H1 (cell line): ENCODE data around the gene KCNJ4. TPM values are rescaled to one million over a fixed set of nuclear protein-coding genes. Genes with fewer than 3 reads are reported as not detected.
A peak's percentile ranks its signal among the peaks of the same experiment; 100 is the strongest.

Experiments
- CTCF ChIA-PET: fragments of 300-600 bp; sonication (Branson Sonifier 250); formaldehyde crosslinking; loops from one replicate; lab custom pipeline; 2021; ENCODE audit not compliant: partially characterized antibody; lab: Charles Lee
- POLR2A ChIA-PET: fragments of 300-600 bp; sonication (Branson Sonifier 250); formaldehyde crosslinking; loops from one replicate; lab custom pipeline; 2021; ENCODE audit warnings: inconsistent platforms; ENCODE audit not compliant: partially characterized antibody; lab: Charles Lee
- DNase-seq, 2 experiments: peaks; one replicate each; pipeline versions ENCODE4 v3.0.0 to v3.0.0-alpha.2; 2010 to 2022; ENCODE audit warnings: low spot score in 2 of 2, low read depth in 1 of 2, mixed read lengths in 1 of 2
- FAIRE-seq: peaks from 2 replicates; lab custom pipeline; 2011; peaks lifted over from hg19 to GRCh38; lab: Jason Lieb, UNC
- H2AFZ ChIP-seq: 2 replicates; pipeline ENCODE4 v1.8.1; 2012; ENCODE audit warnings: low read length, inconsistent platforms
- H2AK5ac ChIP-seq: 2 replicates; pipeline ENCODE4 v1.6.1; 2013; ENCODE audit warnings: low read depth, low read length
- H2BK120ac ChIP-seq: replicated peaks from 2 replicates; pipeline ENCODE3; 2013; ENCODE audit warnings: low read depth, low read length, inconsistent platforms
- H2BK12ac ChIP-seq: 2 replicates; pipeline ENCODE4 v1.6.1; 2013; ENCODE audit warnings: low read depth, low read length
- H2BK15ac ChIP-seq: 2 replicates; pipeline ENCODE4 v1.6.1; 2013; ENCODE audit warnings: low read length
- H2BK20ac ChIP-seq: 2 replicates; pipeline ENCODE4 v1.6.1; 2013; ENCODE audit warnings: low read length
- H2BK5ac ChIP-seq: 2 replicates; pipeline ENCODE4 v1.6.1; 2013; ENCODE audit warnings: low read depth, low read length
- H3K14ac ChIP-seq: 2 replicates; pipeline ENCODE4 v1.6.1; 2013; ENCODE audit warnings: inconsistent platforms; ENCODE audit not compliant: insufficient read length
- H3K18ac ChIP-seq: 2 replicates; pipeline ENCODE4 v1.6.1; 2013; ENCODE audit warnings: low read length; ENCODE audit errors: extremely low read depth
- H3K23ac ChIP-seq: 2 replicates; pipeline ENCODE4 v1.6.1; 2013; ENCODE audit warnings: inconsistent platforms; ENCODE audit not compliant: insufficient read length
- H3K23me2 ChIP-seq: 2 replicates; pipeline ENCODE4 v1.6.1; 2013; ENCODE audit warnings: low read depth, low read length
- H3K27ac ChIP-seq: 2 replicates; pipeline ENCODE4 v1.6.1; 2011; ENCODE audit warnings: low read depth, low read length, inconsistent platforms
- H3K27me3 ChIP-seq, 4 experiments: replicated peaks in 1 of 4; 1 replicate in 1 of 4; 2 replicates in 3 of 4; pipeline versions ENCODE4 v1.6.1 to v1.8.1; 2011 to 2013; ENCODE audit warnings: low read length in 3 of 4, mild to moderate bottlenecking in 3 of 4, inconsistent platforms in 2 of 4, mixed read lengths in 2 of 4, moderate library complexity in 1 of 4; ENCODE audit not compliant: control insufficient read depth in 3 of 4, insufficient read depth in 3 of 4; ENCODE audit errors: extremely low read depth in 1 of 4
- H3K36me3 ChIP-seq, 4 experiments: 2 replicates each; pipeline versions ENCODE4 v1.6.1 to v1.8.1; 2011 to 2013; ENCODE audit warnings: mild to moderate bottlenecking in 4 of 4, low read length in 3 of 4, moderate library complexity in 2 of 4, control low read depth in 1 of 4, inconsistent platforms in 1 of 4; ENCODE audit not compliant: insufficient read depth in 4 of 4, control insufficient read depth in 2 of 4
- H3K4ac ChIP-seq: replicated peaks from 2 replicates; pipeline ENCODE3; 2013; ENCODE audit warnings: low read length, low read depth, mixed read lengths, inconsistent platforms; ENCODE audit not compliant: insufficient read length
- H3K4me1 ChIP-seq, 4 experiments: replicated peaks in 1 of 4; 1 replicate in 1 of 4; 2 replicates in 3 of 4; pipeline versions ENCODE4 v1.6.1 to v1.8.1; 2011 to 2013; ENCODE audit warnings: low read length in 3 of 4, inconsistent platforms in 2 of 4, mixed read lengths in 1 of 4; ENCODE audit not compliant: insufficient read depth in 4 of 4, control insufficient read depth in 3 of 4
- H3K4me2 ChIP-seq, 2 experiments: 2 replicates each; pipeline versions ENCODE4 v1.6.1 to v1.8.1; 2011 to 2013; ENCODE audit warnings: low read depth in 2 of 2, low read length in 2 of 2, control low read depth in 1 of 2, inconsistent platforms in 1 of 2, mild to moderate bottlenecking in 1 of 2; ENCODE audit not compliant: insufficient read depth in 1 of 2
- H3K4me3 ChIP-seq, 4 experiments: fragments of 200-600, 300-600 bp in 1 of 4; sonication (generic), shearing (Covaris generic), sonication (Bioruptor Twin) in 1 of 4; 2 replicates each; pipeline versions ENCODE4 v1.5.1 to v1.8.1; 2011 to 2016; ENCODE audit warnings: low read length in 4 of 4, low read depth in 3 of 4, control low read depth in 2 of 4, inconsistent platforms in 2 of 4, mild to moderate bottlenecking in 2 of 4, mixed read lengths in 1 of 4, moderate library complexity in 1 of 4; ENCODE audit not compliant: insufficient read depth in 2 of 4; ENCODE audit errors: extremely low read depth in 1 of 4
- H3K56ac ChIP-seq: replicated peaks from 2 replicates; pipeline ENCODE3; 2013; ENCODE audit warnings: low read depth, mild to moderate bottlenecking, mixed read lengths, low read length, inconsistent platforms; ENCODE audit not compliant: insufficient read length
- H3K79me1 ChIP-seq: 2 replicates; pipeline ENCODE4 v1.6.1; 2013; ENCODE audit warnings: low read depth, low read length, control low read depth
- H3K79me2 ChIP-seq, 2 experiments: 2 replicates each; pipeline versions ENCODE4 v1.6.1 to v1.8.1; 2012 to 2013; ENCODE audit warnings: low read length in 2 of 2, mild to moderate bottlenecking in 2 of 2, inconsistent platforms in 1 of 2; ENCODE audit not compliant: insufficient read depth in 2 of 2, control insufficient read depth in 1 of 2
- H3K9ac ChIP-seq, 4 experiments: replicated peaks in 1 of 4; 1 replicate in 1 of 4; 2 replicates in 3 of 4; pipeline versions ENCODE4 v1.6.1 to v1.8.1; 2011 to 2013; ENCODE audit warnings: low read depth in 3 of 4, low read length in 3 of 4, control low read depth in 2 of 4, mild to moderate bottlenecking in 2 of 4, moderate library complexity in 2 of 4, inconsistent platforms in 1 of 4; ENCODE audit errors: extremely low read depth in 1 of 4
- H3K9me3 ChIP-seq, 2 experiments: 2 replicates each; pipeline versions ENCODE4 v1.6.1 to v1.8.1; 2012 to 2013; ENCODE audit warnings: mild to moderate bottlenecking in 2 of 2, moderate library complexity in 2 of 2, control low read depth in 1 of 2, inconsistent platforms in 1 of 2, low read depth in 1 of 2, low read length in 1 of 2, mixed read lengths in 1 of 2; ENCODE audit not compliant: insufficient read depth in 2 of 2
- H4K20me1 ChIP-seq, 2 experiments: replicated peaks in 1 of 2; 2 replicates each; pipeline versions ENCODE3 to v1.8.1; 2011 to 2013; ENCODE audit warnings: inconsistent platforms in 2 of 2, low read length in 2 of 2, mild to moderate bottlenecking in 1 of 2; ENCODE audit not compliant: insufficient read depth in 2 of 2, control insufficient read depth in 1 of 2
- H4K5ac ChIP-seq: 2 replicates; pipeline ENCODE4 v1.6.1; 2013; ENCODE audit warnings: low read length, low read depth, mixed read lengths, inconsistent platforms; ENCODE audit not compliant: insufficient read length
- H4K8ac ChIP-seq: 2 replicates; pipeline ENCODE4 v1.8.0; 2013; ENCODE audit warnings: mild to moderate bottlenecking, moderate library complexity, low read length, inconsistent platforms; ENCODE audit not compliant: insufficient read depth; ENCODE audit errors: extremely low read depth
- H4K91ac ChIP-seq: replicated peaks from 2 replicates; pipeline ENCODE3; 2013; ENCODE audit warnings: low read length, mixed read lengths, inconsistent platforms; ENCODE audit not compliant: insufficient read length
- BACH1 ChIP-seq: IDR thresholded peaks from 2 replicates; pipeline ENCODE4 v1.6.1; 2012; ENCODE audit warnings: low read length, improper control_type of control experiment
- CHD2 ChIP-seq: IDR thresholded peaks from 2 replicates; pipeline ENCODE4 v1.6.1; 2012; ENCODE audit warnings: low read length, improper control_type of control experiment
- MAFK ChIP-seq: IDR thresholded peaks from 2 replicates; pipeline ENCODE4 v1.6.1; 2012; ENCODE audit warnings: low read depth, mild to moderate bottlenecking, improper control_type of control experiment, low read length
- POLR2A ChIP-seq, 2 experiments: IDR thresholded peaks; 1 replicate in 1 of 2; 2 replicates in 1 of 2; pipeline ENCODE4 v1.6.1; 2011; ENCODE audit warnings: low read depth in 2 of 2, low read length in 2 of 2, mild to moderate bottlenecking in 2 of 2; ENCODE audit errors: control extremely low read depth in 1 of 2
- RBBP5 ChIP-seq: IDR thresholded peaks from 2 replicates; pipeline ENCODE4 v1.7.1; 2012; ENCODE audit warnings: low read depth, mild to moderate bottlenecking, inconsistent platforms, low read length, moderate library complexity, borderline replicate concordance
- SP2 ChIP-seq: IDR thresholded peaks from 2 replicates; pipeline ENCODE4 v1.6.1; 2012; ENCODE audit warnings: mild to moderate bottlenecking, low read length, inconsistent platforms
- TBP ChIP-seq: IDR thresholded peaks from 2 replicates; pipeline ENCODE4 v1.6.1; 2011; ENCODE audit warnings: low read depth, low read length, improper control_type of control experiment
- TEAD4 ChIP-seq: IDR thresholded peaks from 2 replicates; pipeline ENCODE4 v1.6.1; 2012; ENCODE audit warnings: low read depth, low read length, inconsistent platforms, mixed read lengths
- ZNF274 ChIP-seq: IDR thresholded peaks from 2 replicates; pipeline ENCODE4 v1.7.0; 2012; ENCODE audit warnings: low read length, borderline replicate concordance; ENCODE audit errors: extremely low read depth
- WGBS, 2 experiments: shearing (Covaris generic) in 1 of 2; methylation state at CpG; one replicate each; pipeline versions ENCODE4 v1.1.6 to v1.1.7; 2013 to 2015; ENCODE audit warnings: low lambda C conversion rate in 2 of 2, mixed read lengths in 2 of 2, inconsistent platforms in 1 of 2, low coverage in 1 of 2, missing lambda C conversion rate in 1 of 2; ENCODE audit not compliant: insufficient replicate concordance in 2 of 2, insufficient coverage in 1 of 2, insufficient read length in 1 of 2; ENCODE audit errors: extremely low coverage in 1 of 2, missing lambda C conversion rate in 1 of 2; 5-methylcytosine and 5-hydroxymethylcytosine counted together
- polyA plus RNA-seq, 7 experiments: library from polyadenylated mRNA; depleted of rRNA in 3 of 7; stranded (reverse) in 5 of 7; unstranded in 2 of 7; fragments of >200 nt in 5 of 7; fragments of 200-250 nt in 2 of 7; gene quantifications; 1 replicate in 5 of 7; 2 replicates in 1 of 7; 4 replicates in 1 of 7; pipeline versions ENCODE4 v1.2.1 to v1.2.3, GENCODE V29; 2011 to 2013; ENCODE audit warnings: missing spikeins in 2 of 7, mixed read lengths in 2 of 7
- total RNA-seq: library from RNA; stranded (reverse); fragmentation: NEBNext Ultra II Directional; extraction: Animal tissue kit (Norgen Biotek cat#: 25700); gene quantifications from 2 replicates; pipeline ENCODE4 v1.2.1, GENCODE V29; 2021
- TF ChIP-seq, protein P1 (sequence below): IDR thresholded peaks from 2 replicates; pipeline ENCODE4 v1.6.1; 2012; ENCODE audit warnings: low read length, inconsistent platforms

Gene KCNJ4
- total and polyA plus RNA-seq, 2 of the 8 experiments (the other 6 are each of a cell fraction or from before 2014, with no cell fraction given), result 1.4 to 2.2 TPM

- no peak for FAIRE-seq
- Histone ChIP-seq H3K27ac (no peak overlapping the region; the same call in 1 of the 2 replicates), H3K4me2 (peak overlapping the region; percentile 58 to 63; a peak in 3 of 4 replicates)
- TF ChIP-seq BACH1 (no peak), ZNF274 (no peak), RBBP5 (no peak), TBP (peak; percentile 41; the same call in 1 of the 2 replicates), MAFK (no peak), TEAD4 (no peak), SP2 (no peak), POLR2A (IDR thresholded peaks at IDR 0.05; ENCODE audit: control extremely low read depth in 1 of 2, low read depth in 2 of 2, low read length in 2 of 2) (peak; percentile 58 to 74; a peak in 2 of 3 replicates), CHD2 (no peak)
- TF ChIP-seq, protein P1, sequence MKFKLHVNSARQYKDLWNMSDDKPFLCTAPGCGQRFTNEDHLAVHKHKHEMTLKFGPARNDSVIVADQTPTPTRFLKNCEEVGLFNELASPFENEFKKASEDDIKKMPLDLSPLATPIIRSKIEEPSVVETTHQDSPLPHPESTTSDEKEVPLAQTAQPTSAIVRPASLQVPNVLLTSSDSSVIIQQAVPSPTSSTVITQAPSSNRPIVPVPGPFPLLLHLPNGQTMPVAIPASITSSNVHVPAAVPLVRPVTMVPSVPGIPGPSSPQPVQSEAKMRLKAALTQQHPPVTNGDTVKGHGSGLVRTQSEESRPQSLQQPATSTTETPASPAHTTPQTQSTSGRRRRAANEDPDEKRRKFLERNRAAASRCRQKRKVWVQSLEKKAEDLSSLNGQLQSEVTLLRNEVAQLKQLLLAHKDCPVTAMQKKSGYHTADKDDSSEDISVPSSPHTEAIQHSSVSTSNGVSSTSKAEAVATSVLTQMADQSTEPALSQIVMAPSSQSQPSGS, result no peak
Observed at GRCh38 chr22:38398609-38399461, 56.2 kb downstream of the KCNJ4 start.

More at GRCh38 chr22:38398609-38399461, 56.2 kb downstream of the KCNJ4 start:
- no peaks in the 10 kb centered on the region for H3K36me3 ChIP-seq
- no peak overlapping the region for H2BK15ac ChIP-seq
- no peak overlapping the region for H3K4ac ChIP-seq
- ChIA-PET CTCF (interaction anchor here (0.7 kb wide), 1 partner anchor 32 kb away, joined by 4 read pairs; no protein-coding TSS in a partner anchor), POLR2A (interaction anchor here (0.6 to 1.7 kb wide), 17 partner anchors 11 to 195 kb away, joined by 3 to 6 read pairs (median 3); partner anchors contain the start of genes CSNK1E and DMC1)
- peaks cover 3% of the 10 kb centered on the region; the same call in 1 of the 2 replicates for H3K23me2 ChIP-seq
- H4K20me1 ChIP-seq, result no peaks in the 10 kb centered on the region
- no peak overlapping the region for H2BK120ac ChIP-seq
- no peaks in the 10 kb centered on the region; the same call in 1 of the 2 replicates for H3K79me1 ChIP-seq
- H4K5ac ChIP-seq, result peak overlapping the region; percentile 62
- H2BK5ac ChIP-seq, result no peak overlapping the region
- no peak overlapping the region for H4K8ac ChIP-seq
- WGBS, 2 experiments, result 1% methylated on average over 12 of the region's 102 CpGs; no CpG with 5 or more reads in 1 of the 2 experiments
- H3K56ac ChIP-seq, result no peak overlapping the region
- H3K23ac ChIP-seq, result no peak overlapping the region
- peak overlapping the region; percentile 55 to 87 (median 65); a peak in 6 of 7 replicates for H3K9ac ChIP-seq
- H3K14ac ChIP-seq, result no peak overlapping the region
- H2AK5ac ChIP-seq, result no peak overlapping the region
- peaks cover 0 to 21% (median 12%) of the 10 kb centered on the region in 4 experiments; a peak in 6 of 7 replicates for H3K4me1 ChIP-seq
- no peak overlapping the region for H2BK12ac ChIP-seq
- no peak overlapping the region for H3K18ac ChIP-seq
- H4K91ac ChIP-seq, result no peak overlapping the region
- DNase-seq, result peak; percentile 59 to 94
- no peak overlapping the region for H2BK20ac ChIP-seq
- no peak overlapping the region for H2AFZ ChIP-seq
- peak overlapping the region; percentile 54 to 86 (median 72) for H3K4me3 ChIP-seq
- H3K9me3 ChIP-seq, result no peaks in the 10 kb centered on the region
- peaks cover 0 to 35% of the 10 kb centered on the region in 2 experiments; a peak in 2 of 4 replicates for H3K79me2 ChIP-seq
- no peaks in the 10 kb centered on the region for H3K27me3 ChIP-seq
